ENCODE results near the gene SERPIND1.
"Not testable (repeated sequence)": the region's sequence is repeated elsewhere in the genome, so short reads cannot be mapped to it uniquely, and the experiment has no call there.

Gene SERPIND1

GRCh38 chr22:20818471-20818870 is 44.6 kb downstream of the SERPIND1 start:
- DNase-seq = no peak

GRCh38 chr22:20819471-20819870 is 45.6 kb downstream of the SERPIND1 start:
- no peak for DNase-seq

DNA sequence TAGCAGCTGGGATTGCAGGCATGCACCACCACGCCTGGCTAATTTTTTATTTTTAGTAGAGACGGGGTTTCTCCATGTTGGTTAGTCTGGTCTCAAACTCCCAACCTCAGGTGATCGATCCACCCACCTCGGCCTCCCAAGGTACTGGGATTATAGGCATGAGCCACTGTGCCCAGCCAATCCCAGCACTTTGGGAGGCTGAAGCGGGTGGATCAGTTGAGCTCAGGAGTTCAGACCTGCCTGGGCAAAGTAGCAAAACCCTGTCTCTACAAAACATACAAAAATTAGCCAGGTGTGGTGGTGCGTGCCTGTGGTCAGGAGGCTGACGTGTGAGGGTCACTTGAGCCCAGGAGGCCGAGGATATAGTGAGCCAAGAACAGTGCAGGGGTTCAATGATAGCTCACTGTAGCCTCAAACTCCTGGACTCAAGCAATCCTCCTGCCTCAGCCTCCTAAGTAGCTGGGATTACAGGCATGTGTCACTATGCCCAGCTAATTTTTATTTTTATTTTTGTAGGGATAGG is 47.9 kb downstream of the SERPIND1 start:
- DNase-seq = not testable (repeated sequence)

GRCh38 chr22:20822240-20822639 is 48.3 kb downstream of the SERPIND1 start:
- no peak for DNase-seq

GRCh38 chr22:20823264-20823663 is 49.4 kb downstream of the SERPIND1 start:
- DNase-seq = no peak

DNA sequence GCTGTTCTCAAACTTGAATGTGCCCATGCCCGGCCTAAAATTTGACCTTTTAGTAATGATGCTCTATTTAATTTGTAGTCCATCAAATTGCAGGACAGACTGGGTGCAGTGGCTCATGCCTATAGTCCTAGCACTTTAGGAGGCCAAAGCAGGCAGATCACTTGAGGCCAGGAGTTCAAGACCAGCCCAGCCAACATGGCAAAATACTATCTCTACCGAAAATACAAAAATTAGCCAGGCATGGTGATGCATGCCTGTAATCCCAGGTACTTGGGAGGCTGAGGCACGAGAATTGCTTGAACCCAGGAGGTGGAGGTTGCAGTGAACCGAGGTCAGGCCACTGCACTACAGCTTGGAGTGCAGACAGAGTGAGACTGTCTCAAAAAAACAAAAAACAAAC is 51.3 kb downstream of the SERPIND1 start:
- DNase-seq = not testable (repeated sequence)

GRCh38 chr22:20825624-20826023 is 51.7 kb downstream of the SERPIND1 start:
- no peak for DNase-seq

- not testable (repeated sequence) for DNase-seq
These were observed 52.6 kb downstream of the SERPIND1 start for GRCh38 chr22:20826373-20827152.

- no peak for DNase-seq
These were observed 55.7 kb downstream of the SERPIND1 start for GRCh38 chr22:20829491-20830134.

GRCh38 chr22:20833225-20833665 is 59.3 kb downstream of the SERPIND1 start:
- DNase-seq = no peak

DNA sequence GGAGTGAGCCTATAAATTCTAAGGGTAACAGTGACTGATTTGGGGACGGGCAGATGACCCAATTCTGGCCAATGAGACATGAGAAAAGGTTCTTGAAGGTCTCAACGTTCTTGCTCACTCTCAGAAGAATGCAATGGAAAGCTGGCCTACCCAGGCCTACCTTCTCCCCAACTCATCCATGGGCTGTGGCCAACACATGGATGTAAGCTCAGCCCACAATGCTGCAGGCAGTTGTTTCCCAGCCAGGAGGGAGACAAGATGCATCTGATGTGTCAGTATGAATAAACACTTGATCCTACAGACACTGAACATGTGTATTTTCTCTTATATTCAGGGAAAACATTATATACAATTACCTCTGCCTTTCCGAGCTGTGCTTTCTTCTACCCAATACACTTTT is 60.3 kb downstream of the SERPIND1 start:
- no peak for DNase-seq

GRCh38 chr22:20834725-20835124 is 60.8 kb downstream of the SERPIND1 start:
- no peak for DNase-seq

Measured in stimulated activated CD4-positive, alpha-beta T cell treated with anti-CD3 and anti-CD28 coated beads, Interleukin-1b, Interleukin-23, amount 100 ng/mL, for 48 hours (primary cell).